Measurements from ENCODE around the gene PIP4P1. TPM values are rescaled to one million over a fixed set of nuclear protein-coding genes. Genes with fewer than 3 reads are reported as not detected.

The PIP4P1 gene
- total RNA-seq, 1 donor from 2014 or later = 33.7 TPM

DNA sequence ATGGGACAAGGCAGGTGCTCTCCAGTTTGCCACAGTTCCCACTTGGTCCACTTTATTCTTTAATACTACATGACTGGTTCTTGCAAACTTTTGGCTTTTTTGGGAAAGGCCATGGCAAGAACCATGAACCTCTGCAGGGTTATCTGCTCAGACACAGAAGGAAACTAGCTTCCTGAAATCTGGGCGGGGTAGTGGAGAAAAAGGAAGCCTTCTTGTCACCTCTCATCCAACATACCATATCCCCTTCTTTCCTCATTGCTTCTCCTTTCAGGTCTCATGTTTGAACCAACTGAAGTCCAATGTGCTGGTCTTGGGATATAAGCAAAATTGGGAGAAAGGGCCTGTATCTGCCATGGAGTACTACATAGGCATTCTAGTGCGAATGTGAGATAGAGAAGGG lies 19.8 kb downstream of the PIP4P1 start:
- intact Hi-C loops (cut with micrococcal nuclease) = no loop called here
- no peak overlapping the region for H3K4me3 Mint-ChIP-seq (ENCODE audit: low read depth)
- H3K9me3 Mint-ChIP-seq = no peaks in the 10 kb centered on the region
- H3K4me1 Mint-ChIP-seq (ENCODE audit: low read depth) = peaks cover 15% of the 10 kb centered on the region
- H3K27ac Mint-ChIP-seq = no peak overlapping the region
- DNase-seq (ENCODE audit: low spot score) = no peak
- no peaks in the 10 kb centered on the region for H3K36me3 Mint-ChIP-seq (ENCODE audit: low read depth)
- no peaks in the 10 kb centered on the region for H3K27me3 Mint-ChIP-seq (ENCODE audit: low read depth)

DNA sequence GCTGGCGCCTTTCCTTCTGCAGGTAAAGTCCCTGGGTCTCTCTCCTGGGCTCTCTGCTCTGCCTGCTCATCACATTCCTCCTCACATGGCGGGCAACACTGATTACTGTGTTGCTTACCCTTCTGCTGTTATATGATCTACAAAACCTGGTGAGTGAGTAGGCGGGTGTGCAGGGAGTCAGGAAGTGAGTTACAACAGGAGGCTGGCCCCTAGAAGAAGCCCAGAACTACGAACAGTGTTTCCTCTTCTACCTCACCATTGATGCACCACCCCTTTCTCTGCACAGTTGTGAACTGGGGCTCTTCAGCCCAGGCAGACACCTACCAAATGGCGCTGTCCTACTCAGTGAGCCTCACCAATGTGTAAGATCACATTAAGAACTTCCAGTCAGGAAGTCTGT lies 20.4 kb downstream of the PIP4P1 start:
- H3K27me3 Mint-ChIP-seq (ENCODE audit: low read depth) = no peaks in the 10 kb centered on the region
- H3K36me3 Mint-ChIP-seq (ENCODE audit: low read depth) = no peaks in the 10 kb centered on the region
- intact Hi-C loops (cut with micrococcal nuclease) = no loop called here
- H3K27ac Mint-ChIP-seq = peak overlapping the region; percentile 34
- no peak overlapping the region for H3K4me3 Mint-ChIP-seq (ENCODE audit: low read depth)
- H3K4me1 Mint-ChIP-seq (ENCODE audit: low read depth) = peaks cover 15% of the 10 kb centered on the region
- no peak for DNase-seq (ENCODE audit: low spot score)
- H3K9me3 Mint-ChIP-seq = no peaks in the 10 kb centered on the region

DNA sequence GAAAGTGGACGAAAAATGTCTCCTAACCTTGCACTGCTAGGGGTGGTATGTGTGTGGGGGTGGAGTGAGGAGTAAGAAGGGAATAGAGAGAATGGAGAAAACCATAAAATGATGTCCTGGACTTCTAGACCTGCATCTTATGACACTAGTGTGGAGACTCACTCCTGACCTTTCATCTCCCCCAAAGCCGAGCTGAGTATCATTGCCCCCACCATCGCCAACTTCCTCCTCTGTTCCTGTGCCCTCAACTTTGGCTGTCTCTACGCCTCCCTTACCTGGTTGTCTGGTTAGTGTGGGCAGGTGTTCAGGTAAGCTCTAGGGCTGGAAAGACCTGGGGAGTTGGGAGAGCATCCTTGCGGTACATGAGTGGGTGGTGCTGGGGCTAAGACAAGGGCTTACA lies 20.8 kb downstream of the PIP4P1 start:
- Mint-ChIP-seq H3K36me3 (ENCODE audit: low read depth) (no peaks in the 10 kb centered on the region), H3K4me3 (ENCODE audit: low read depth) (no peak overlapping the region), H3K9me3 (no peaks in the 10 kb centered on the region), H3K27me3 (ENCODE audit: low read depth) (no peaks in the 10 kb centered on the region), H3K27ac (no peak overlapping the region), H3K4me1 (ENCODE audit: low read depth) (peaks cover 15% of the 10 kb centered on the region)
- no peak for DNase-seq (ENCODE audit: low spot score)
- intact Hi-C loops (cut with micrococcal nuclease) = no loop called here

DNA sequence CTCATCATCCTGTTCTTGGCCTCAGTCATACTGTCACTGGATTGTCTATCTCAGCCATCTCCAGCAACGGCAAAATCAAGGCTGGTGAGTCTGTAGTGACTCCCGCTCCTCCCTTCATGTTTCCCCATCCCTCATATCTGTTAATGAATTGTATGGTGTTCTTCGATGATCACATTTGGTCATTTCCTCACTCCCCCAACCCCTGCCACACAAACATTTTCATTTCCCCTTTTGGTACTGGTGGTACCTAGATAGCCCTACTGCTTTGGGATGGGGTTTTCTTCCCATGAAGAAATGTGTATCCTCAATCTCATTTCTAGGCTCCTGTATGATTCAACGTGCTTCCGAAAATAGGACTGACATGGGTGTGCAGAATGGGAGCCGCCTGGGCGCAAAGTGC lies 22.6 kb downstream of the PIP4P1 start:
- no peak overlapping the region for H3K27ac Mint-ChIP-seq
- peaks cover 15% of the 10 kb centered on the region for H3K4me1 Mint-ChIP-seq (ENCODE audit: low read depth)
- no peaks in the 10 kb centered on the region for H3K9me3 Mint-ChIP-seq
- H3K27me3 Mint-ChIP-seq (ENCODE audit: low read depth) = no peaks in the 10 kb centered on the region
- intact Hi-C loops (cut with micrococcal nuclease) = no loop called here
- no peaks in the 10 kb centered on the region for H3K36me3 Mint-ChIP-seq (ENCODE audit: low read depth)
- DNase-seq (ENCODE audit: low spot score) = no peak
- no peak overlapping the region for H3K4me3 Mint-ChIP-seq (ENCODE audit: low read depth)

DNA sequence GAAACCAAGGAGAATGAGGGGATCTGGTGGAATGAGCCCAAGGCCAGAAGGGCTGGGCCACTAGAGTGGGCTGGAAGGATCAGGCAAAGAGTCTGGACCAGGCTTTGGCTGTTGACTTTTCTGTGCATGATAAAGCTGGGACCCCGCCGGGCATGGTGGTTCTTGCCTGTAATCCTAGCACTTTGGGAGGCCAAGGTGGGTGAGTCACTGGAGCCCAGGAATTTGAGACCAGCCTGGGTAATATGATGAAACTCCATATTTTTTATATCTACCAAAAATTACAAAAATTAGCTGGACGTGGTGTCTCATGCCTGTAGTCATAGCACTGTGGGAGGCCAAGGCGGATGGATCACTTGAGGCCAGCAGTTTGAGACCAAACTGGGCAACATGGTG lies 24.9 kb downstream of the PIP4P1 start:
- Mint-ChIP-seq H3K27ac (no peak overlapping the region), H3K4me3 (ENCODE audit: low read depth) (no peak overlapping the region), H3K9me3 (no peaks in the 10 kb centered on the region), H3K27me3 (ENCODE audit: low read depth) (no peaks in the 10 kb centered on the region), H3K36me3 (ENCODE audit: low read depth) (no peaks in the 10 kb centered on the region), H3K4me1 (ENCODE audit: low read depth) (peaks cover 11% of the 10 kb centered on the region)
- intact Hi-C loops (cut with micrococcal nuclease) = no loop called here
- DNase-seq (ENCODE audit: low spot score) = no peak

DNA sequence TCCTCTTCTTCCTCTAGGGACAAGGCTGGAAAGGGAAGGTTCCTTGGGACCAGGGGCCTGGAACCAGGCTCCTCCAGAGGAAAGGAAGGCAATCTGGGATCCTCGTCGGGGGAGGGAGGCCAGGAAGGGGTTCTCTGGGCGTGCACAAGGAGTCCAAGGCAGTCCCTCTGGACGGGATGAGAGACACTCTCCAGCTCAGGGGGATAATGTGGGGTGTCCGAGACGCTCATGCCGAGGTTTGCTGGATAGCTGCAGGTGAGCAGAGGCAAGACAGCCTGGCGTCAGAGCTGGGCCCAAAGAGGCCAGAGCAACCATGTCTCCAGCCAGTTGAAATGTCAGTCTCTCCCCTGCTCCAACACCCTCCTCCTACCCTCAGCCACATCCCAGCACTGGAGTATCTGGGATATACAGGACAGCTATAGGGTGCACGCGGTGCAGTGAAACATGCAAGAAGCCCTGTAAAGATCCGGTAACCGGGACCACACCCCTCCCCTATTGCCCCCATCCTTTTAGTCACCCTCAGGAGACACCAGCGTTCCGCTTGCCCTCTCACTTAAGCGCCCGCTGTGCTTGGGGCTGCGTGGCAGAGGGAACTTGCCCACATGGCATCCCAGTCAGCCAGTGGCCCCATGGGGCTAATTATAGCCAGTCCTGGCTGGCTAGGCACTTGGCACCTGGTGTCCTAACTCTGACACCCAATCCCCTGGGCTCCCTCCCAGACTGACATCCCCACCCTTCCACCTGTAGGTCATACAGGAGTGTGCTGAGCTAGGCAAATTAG lies 25.5 kb downstream of the PIP4P1 start, which contains the start of gene KLHL33:
Gene KLHL33 (minus strand): TSS at position 585 of the 781 bp plus-strand sequence. CDS start 355 bp downstream, at position 230.
- DNase-seq (ENCODE audit: low spot score) = no peak
- Mint-ChIP-seq H3K4me3 (ENCODE audit: low read depth) (no peak within 1 kb of the TSS), H3K9me3 (no peaks in the 10 kb centered on the region), H3K4me1 (ENCODE audit: low read depth) (peaks cover 5% of the 10 kb centered on the region), H3K27me3 (ENCODE audit: low read depth) (no peaks in the 10 kb centered on the region), H3K36me3 (ENCODE audit: low read depth) (no peaks in the 10 kb centered on the region), H3K27ac (no peak within 1 kb of the TSS)
- intact Hi-C loops (cut with micrococcal nuclease) = no loop called here

DNA sequence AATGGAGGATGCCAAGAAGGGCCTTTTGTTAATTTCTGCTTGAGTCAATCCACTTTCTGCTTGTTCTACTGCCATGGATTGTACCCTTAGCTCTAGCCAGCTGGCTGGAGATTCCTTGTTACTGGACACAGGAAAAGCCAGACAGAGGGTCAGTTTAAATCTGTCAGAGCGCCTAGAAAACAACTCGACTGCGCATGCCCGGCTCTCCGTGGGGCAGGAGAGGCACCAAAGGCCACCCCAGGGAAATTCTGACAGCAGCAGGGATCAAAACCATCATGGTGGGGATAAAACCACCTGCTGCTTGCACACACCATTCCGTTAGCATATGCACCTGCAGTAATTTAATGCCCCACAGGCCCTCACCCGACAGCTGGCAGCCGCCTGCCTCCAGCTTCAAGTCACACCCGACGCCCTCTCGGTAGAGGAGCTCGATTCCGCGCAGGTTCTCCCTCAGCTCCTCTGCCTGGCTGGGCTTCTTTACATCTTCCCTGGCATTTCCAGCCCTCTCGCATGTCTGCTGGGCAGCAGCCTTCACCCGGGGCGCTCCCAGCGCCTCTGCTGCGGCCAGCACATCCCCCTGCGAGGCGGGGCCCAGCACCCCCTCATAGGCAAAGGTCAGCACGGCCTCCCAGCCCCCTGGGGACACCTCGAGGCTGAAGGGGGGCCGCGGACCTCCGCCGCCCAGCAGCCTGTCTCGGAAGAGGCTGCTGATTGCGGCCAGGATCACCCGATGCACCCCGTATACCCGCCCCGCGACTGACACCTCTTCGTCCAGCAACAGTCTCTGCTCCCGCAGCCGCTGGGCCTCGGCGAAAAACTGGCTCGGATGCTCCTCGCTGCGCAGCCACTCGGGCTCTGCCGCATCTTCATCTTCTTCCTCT lies 26.3 kb downstream of the PIP4P1 start:
- Mint-ChIP-seq H3K9me3 (no peaks in the 10 kb centered on the region), H3K4me1 (ENCODE audit: low read depth) (no peaks in the 10 kb centered on the region), H3K27me3 (ENCODE audit: low read depth) (no peaks in the 10 kb centered on the region), H3K36me3 (ENCODE audit: low read depth) (no peaks in the 10 kb centered on the region), H3K4me3 (ENCODE audit: low read depth) (no peak overlapping the region), H3K27ac (no peak overlapping the region)
- intact Hi-C loops (cut with micrococcal nuclease) = no loop called here
- no peak for DNase-seq (ENCODE audit: low spot score)

DNA sequence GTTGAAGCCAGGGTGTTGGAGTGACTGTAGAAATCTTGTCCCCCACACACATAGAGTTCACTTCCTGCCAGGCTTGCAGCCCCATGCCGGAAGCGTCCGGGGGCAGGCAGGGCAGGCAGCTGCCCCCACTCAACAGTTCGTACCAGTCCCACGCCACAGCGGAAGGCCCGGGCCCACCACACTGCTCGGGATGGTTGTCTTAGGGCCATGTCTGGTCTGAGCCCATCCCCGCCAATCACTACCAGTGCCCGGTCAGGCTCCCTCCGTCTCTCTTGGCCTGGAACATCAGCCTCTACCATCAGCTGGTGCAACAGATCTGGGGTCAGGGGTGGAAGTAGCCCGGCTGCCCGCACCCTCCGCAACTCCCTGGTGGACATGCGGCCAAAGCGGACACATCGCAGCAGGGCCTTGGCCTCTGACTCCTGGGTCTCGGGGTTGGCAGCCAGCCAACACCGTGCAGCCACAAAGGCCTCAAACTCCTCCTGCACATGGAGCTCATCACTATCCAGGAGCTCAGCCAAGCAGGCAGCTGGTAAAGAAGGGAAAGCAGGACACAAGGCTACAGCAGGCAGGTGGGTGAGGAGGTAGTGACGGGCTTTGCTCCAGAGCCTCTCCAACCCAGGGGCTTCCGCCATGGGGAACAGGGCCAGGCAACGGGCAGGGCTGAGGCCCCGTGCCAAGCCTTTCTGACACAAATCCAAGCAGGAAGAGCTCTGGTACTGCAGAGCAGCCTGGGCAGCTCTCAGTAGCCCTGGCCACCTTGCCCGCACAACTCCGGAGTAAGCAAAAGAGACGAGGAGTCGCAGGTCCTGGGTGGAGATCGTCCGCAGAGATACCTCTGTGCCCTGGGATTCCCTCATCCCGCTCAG lies 31.2 kb downstream of the PIP4P1 start:
- intact Hi-C loops (cut with micrococcal nuclease) = loop anchor here (2.0 kb wide), 1 partner anchor 15 kb away; no protein-coding TSS in a partner anchor
- Mint-ChIP-seq H3K9me3 (no peaks in the 10 kb centered on the region), H3K27ac (no peak overlapping the region), H3K4me1 (ENCODE audit: low read depth) (peaks cover 21% of the 10 kb centered on the region), H3K36me3 (ENCODE audit: low read depth) (no peaks in the 10 kb centered on the region), H3K4me3 (ENCODE audit: low read depth) (no peak overlapping the region), H3K27me3 (ENCODE audit: low read depth) (no peaks in the 10 kb centered on the region)
- DNase-seq (ENCODE audit: low spot score) = no peak

DNA sequence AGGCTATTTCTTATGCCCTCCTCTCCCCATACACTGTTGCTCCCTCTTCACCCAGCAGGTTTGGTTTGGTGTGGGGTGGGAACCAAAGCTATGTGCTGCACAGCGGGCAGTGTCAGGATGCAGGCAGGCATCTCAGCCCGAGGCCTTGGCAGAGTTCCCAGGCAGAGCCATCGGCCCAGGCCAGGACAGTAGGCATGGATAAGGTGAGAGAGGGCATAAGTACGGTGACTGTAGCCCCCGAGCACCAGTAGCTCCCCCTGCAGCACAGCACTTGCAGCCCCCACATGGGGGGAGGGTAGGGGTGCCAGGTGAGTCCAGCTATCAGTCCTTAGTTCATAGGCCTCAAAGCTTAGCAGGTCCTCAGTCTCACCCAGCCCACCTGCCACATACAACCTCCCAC lies 32.4 kb downstream of the PIP4P1 start:
- H3K4me3 Mint-ChIP-seq (ENCODE audit: low read depth) = no peak overlapping the region
- intact Hi-C loops (cut with micrococcal nuclease) = loop anchor here (2.0 kb wide), 1 partner anchor 14 kb away; no protein-coding TSS in a partner anchor
- H3K4me1 Mint-ChIP-seq (ENCODE audit: low read depth) = peaks cover 21% of the 10 kb centered on the region
- H3K27me3 Mint-ChIP-seq (ENCODE audit: low read depth) = no peaks in the 10 kb centered on the region
- no peak for DNase-seq (ENCODE audit: low spot score)
- no peak overlapping the region for H3K27ac Mint-ChIP-seq
- H3K9me3 Mint-ChIP-seq = no peaks in the 10 kb centered on the region
- H3K36me3 Mint-ChIP-seq (ENCODE audit: low read depth) = no peaks in the 10 kb centered on the region

DNA sequence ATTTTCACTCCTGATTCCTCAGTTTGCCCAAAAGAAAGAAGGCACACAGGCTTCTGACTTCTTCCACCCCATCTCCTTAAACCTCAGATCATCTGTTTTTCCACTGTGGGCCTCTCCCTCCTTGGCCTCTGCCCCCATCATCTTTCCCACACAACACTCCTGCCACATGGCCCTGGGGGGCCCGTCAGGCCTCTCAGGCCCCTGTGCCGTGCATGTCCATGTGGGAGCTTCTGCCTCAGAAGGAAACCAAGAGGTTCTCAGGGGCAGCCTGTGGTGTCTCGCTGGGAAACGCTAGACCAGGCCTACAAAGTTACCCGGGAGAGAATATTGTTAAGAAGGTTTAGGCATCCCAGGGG lies 33.2 kb downstream of the PIP4P1 start:
- peaks cover 21% of the 10 kb centered on the region for H3K4me1 Mint-ChIP-seq (ENCODE audit: low read depth)
- peak overlapping the region; percentile 20 for H3K4me3 Mint-ChIP-seq (ENCODE audit: low read depth)
- DNase-seq (ENCODE audit: low spot score) = no peak
- peak overlapping the region; percentile 81 for H3K27ac Mint-ChIP-seq
- H3K27me3 Mint-ChIP-seq (ENCODE audit: low read depth) = no peaks in the 10 kb centered on the region
- no peaks in the 10 kb centered on the region for H3K9me3 Mint-ChIP-seq
- intact Hi-C loops (cut with micrococcal nuclease) = loop anchor here (2.0 kb wide), 1 partner anchor 13 kb away; no protein-coding TSS in a partner anchor
- H3K36me3 Mint-ChIP-seq (ENCODE audit: low read depth) = no peaks in the 10 kb centered on the region

DNA sequence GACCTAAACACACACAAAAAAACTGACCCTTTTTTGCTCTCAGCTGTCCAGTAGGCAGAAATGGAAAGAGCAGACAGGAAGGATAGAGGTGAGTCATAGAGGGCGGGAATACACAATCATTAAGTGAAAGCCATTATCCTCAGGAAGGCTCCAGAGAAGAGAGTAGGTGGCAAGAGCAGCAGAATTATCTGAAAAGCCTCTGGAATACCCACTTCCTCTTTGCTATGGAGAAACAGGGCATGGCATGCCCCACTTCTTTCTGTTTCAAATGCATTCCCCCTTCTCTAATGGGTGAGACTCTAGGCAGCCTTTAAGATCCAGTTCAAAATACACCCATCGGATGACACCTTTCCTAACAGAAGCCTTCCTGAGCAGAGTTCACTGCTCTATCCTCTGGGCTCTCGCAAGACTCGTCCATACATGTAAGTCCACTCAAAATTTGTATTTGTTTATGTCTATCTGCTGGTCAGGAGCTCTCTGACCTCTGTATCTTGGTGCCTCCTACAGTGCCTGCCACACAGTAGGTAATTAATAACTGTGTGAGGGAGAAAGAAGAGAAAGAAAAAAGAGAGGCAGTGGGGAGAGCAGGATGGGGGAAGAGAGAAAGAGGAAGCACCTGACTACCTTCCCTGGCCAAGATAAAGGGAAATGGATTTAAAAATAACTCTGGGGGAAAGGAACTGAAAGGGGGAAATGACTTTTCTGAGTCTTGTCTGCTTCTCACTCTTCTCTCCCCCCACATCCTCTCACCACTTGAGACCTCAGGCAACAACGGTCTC lies 33.8 kb downstream of the PIP4P1 start:
- peaks cover 21% of the 10 kb centered on the region for H3K4me1 Mint-ChIP-seq (ENCODE audit: low read depth)
- intact Hi-C loops (cut with micrococcal nuclease) = loop anchor here (2.0 kb wide), 1 partner anchor 13 kb away; no protein-coding TSS in a partner anchor
- H3K36me3 Mint-ChIP-seq (ENCODE audit: low read depth) = no peaks in the 10 kb centered on the region
- H3K27me3 Mint-ChIP-seq (ENCODE audit: low read depth) = no peaks in the 10 kb centered on the region
- peak overlapping the region; percentile 81 for H3K27ac Mint-ChIP-seq
- H3K4me3 Mint-ChIP-seq (ENCODE audit: low read depth) = peak overlapping the region; percentile 27
- no peak for DNase-seq (ENCODE audit: low spot score)
- no peaks in the 10 kb centered on the region for H3K9me3 Mint-ChIP-seq

DNA sequence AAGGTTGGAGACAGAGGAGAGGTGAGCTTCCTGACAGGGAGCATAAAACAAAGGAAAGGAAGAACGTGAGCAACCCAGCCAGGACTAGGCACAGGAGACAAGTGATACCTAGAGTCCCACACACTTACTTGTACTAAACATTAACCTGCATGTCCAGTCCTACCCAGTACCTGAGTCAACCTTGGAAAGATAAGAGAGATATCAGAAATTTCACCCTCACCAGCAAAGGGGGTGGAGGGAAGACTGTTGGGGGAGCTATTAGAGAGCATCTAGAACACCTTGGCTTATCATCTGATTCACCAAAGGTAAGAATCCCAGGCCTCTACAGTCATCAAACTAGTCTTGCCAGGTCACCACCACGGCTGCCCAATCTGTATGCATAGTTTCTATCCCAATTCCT lies 36.4 kb downstream of the PIP4P1 start:
- Mint-ChIP-seq H3K4me3 (ENCODE audit: low read depth) (no peak overlapping the region), H3K27me3 (ENCODE audit: low read depth) (no peaks in the 10 kb centered on the region), H3K36me3 (ENCODE audit: low read depth) (no peaks in the 10 kb centered on the region), H3K9me3 (no peaks in the 10 kb centered on the region), H3K4me1 (ENCODE audit: low read depth) (peaks cover 21% of the 10 kb centered on the region), H3K27ac (no peak overlapping the region)
- DNase-seq (ENCODE audit: low spot score) = no peak
- intact Hi-C loops (cut with micrococcal nuclease) = no loop called here

Measured in activated T-helper 2 cell treated with anti-CD3 and anti-CD28 coated beads, Interferon-gamma antibody, Interleukin-2, Interleukin-4, amounts not matched to agents 10 μg/mL and 5 μg/mL and 100 μg/mL, durations not matched to agents 14 hours and 24 hours and 36 hours (primary cell).